ENCODE results near the gene SKAP1.
"Not testable (repeated sequence)": the region's sequence is repeated elsewhere in the genome, so short reads cannot be mapped to it uniquely, and the experiment has no call there.

SKAP1 gene

DNA sequence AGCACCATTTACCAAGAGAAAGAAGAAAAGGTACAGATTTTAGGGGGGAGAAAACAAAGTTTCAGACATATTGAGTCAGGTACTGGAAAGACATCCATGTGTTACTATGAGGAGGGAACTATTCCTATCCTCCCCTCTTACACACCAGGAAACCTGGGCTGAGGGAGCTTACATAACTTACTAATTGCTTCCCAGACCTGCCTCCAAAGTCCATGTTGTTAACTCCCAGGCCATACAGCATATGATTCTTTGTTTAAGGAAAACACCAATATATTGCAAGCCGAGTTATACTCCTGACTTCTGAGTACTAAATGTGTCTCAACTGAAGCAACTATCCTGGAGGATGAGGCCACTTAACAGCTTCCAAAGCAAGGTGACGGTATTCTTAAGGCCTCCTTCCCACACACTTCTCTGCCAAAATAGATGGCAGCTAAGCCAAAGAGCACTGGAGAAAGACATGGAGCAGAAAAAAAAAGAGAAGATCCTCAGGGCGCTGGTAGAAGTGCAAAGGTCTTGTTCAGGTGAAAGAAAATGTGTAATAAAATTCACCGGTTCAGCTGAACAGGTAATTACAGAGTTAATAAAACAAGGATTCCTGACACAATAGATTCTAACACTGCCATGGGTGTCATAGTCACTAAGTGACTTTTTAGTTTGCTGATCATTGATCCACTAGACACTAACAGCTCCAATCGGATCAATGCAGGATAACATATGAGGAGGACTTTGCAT is 151.1 kb downstream of the SKAP1 start:
- DNase-seq = no peak

- DNase-seq = no peak
These were observed 153.2 kb downstream of the SKAP1 start for GRCh38 chr17:48276776-48277175.

- no peak for DNase-seq
These were observed 159.1 kb downstream of the SKAP1 start for GRCh38 chr17:48270899-48271298.

- DNase-seq = no peak
These were observed 160.8 kb downstream of the SKAP1 start for GRCh38 chr17:48269209-48269608.

DNA sequence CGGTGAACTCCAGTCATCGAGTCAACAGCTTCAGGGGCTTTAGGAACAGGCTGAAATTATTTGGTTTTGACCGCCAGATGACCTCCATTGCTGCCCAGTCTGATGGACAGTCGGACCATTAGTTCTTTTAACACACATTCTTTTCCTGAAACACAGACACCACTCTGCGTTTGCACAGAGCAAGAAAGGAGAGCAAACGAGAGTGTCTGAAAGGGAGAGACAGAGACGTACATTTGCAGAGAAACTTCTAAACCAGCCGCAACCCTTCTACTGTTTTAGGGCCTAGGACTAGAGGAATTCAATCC is 166.3 kb downstream of the SKAP1 start:
- no peak for DNase-seq

- no peak for DNase-seq
These were observed 166.9 kb downstream of the SKAP1 start for GRCh38 chr17:48262982-48263730.

- no peak for DNase-seq
These were observed 168.6 kb downstream of the SKAP1 start for GRCh38 chr17:48261297-48261880.

GRCh38 chr17:48259694-48260291 is 170.2 kb downstream of the SKAP1 start:
- no peak for DNase-seq

DNA sequence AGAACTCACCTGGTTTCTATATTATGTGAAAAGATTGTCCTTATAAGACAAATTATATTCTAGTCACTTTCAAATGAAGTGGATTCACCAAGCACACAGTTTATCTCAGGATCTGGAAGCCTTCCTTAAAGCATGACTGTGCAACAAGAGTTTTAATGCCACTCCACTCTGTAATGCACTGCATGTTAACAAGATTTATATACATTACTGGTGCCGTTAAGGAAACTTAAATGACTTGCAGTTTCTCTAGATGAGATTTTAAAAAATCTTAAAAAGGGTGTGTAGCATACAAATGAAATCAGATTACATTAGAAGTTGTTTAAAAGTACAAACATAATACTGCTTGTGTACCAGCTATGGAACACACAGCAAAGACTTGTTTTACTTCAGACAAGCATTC is 171.7 kb downstream of the SKAP1 start:
- no peak for DNase-seq

DNA sequence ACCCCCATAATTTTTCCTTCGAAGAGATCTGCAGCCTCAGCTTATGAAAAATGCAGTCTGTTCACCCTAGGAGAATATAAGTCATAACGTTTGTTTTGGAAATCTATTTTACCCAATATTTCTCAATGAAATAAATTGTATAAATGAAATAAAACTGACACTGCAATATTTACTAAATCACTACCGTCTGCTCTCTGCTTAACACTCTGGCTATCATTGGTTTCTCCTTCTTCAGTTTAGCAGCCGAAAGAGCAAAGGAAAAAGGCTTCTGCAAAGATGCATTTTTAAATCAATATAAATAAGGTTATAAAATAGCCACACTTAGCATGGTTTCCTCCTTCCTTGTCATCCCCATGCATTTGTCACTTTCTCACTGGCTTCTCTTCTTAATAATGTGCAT is 174.3 kb downstream of the SKAP1 start:
- DNase-seq = no peak

- no peak for DNase-seq
These were observed 175.1 kb downstream of the SKAP1 start for GRCh38 chr17:48254896-48255295.

DNA sequence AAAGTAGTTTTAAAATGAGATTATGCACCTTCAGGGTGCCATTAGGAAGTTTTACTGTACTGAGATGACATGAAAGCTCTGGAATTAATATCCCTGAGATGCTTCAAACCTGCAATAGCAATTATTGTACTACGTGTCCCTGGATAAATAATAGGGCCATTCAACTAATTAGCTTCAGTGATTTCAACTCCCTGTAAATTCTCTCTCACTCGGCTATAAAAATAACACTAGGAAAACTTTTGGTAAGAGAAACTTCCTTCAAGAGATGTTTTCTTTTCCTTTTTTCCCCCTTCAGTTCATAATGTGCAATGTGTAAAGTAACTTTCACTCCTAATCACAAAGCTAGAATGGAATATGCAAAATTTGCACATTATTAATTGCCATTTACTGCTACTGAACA is 176.0 kb downstream of the SKAP1 start:
- no peak for DNase-seq

GRCh38 chr17:48251950-48252349 is 178.1 kb downstream of the SKAP1 start:
- DNase-seq = no peak

DNA sequence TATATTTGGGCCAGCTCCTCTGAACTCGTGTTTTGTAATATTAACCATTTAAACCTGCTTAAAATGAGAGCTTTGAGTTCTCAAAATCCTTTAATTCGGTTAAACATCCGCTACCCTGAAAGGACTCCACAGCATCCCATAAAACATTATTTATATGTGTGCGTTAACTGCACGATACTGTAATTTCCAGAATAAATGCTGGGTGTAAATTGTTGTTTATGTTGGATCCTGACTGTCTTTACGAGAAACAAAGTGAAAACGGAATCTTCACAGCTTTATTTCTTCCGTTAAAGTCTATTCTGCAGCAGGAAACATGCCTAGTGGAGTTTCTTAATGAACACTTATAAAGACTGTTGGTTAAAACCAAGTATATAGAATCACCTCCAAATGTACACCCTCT is 179.1 kb downstream of the SKAP1 start:
- DNase-seq = no peak

GRCh38 chr17:48250059-48250458 is 180.0 kb downstream of the SKAP1 start:
- not testable (repeated sequence) for DNase-seq

DNA sequence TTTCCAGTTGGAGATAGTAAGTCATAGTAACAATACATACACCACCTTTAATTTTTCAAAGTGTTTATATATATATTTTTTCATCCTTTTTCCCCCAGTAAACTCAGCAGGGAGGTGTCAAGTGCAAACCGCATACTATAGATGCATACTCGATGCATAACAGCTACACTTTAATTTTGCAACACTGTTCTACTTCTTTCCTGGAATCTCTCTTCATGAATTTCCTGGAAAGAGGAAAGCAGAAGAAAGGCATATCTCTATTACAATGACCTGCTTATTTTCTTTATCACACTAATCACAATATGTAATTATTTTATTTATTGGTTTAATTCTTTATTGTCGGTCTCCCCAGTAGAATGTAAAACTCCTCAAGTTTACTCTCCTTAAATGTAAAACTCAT is 182.4 kb downstream of the SKAP1 start:
- no peak for DNase-seq

- DNase-seq = no peak
These were observed 183.0 kb downstream of the SKAP1 start for GRCh38 chr17:48247038-48247437.

DNA sequence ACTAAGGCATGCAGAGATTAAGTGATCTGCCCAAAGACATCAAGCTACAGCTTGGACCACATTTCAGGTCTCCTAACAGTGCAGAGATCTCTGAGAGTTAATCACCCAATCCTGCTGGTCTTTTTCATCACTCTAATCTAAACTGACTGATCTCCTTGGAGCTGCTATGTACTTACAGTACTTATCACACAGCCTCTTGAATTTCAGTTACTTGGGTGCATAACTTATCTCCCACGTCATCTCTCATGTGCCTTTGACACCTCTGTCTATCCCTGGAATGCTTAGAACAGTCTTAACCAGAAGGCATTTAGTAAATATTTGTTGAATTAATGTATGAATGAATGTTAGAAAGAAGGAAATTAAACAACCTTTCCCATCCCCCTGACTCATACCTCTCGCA is 183.4 kb downstream of the SKAP1 start:
- DNase-seq = no peak

- DNase-seq = not testable (repeated sequence)
These were observed 184.5 kb downstream of the SKAP1 start for GRCh38 chr17:48245465-48246033.

- DNase-seq = no peak
These were observed 185.2 kb downstream of the SKAP1 start for GRCh38 chr17:48244814-48245213.

DNA sequence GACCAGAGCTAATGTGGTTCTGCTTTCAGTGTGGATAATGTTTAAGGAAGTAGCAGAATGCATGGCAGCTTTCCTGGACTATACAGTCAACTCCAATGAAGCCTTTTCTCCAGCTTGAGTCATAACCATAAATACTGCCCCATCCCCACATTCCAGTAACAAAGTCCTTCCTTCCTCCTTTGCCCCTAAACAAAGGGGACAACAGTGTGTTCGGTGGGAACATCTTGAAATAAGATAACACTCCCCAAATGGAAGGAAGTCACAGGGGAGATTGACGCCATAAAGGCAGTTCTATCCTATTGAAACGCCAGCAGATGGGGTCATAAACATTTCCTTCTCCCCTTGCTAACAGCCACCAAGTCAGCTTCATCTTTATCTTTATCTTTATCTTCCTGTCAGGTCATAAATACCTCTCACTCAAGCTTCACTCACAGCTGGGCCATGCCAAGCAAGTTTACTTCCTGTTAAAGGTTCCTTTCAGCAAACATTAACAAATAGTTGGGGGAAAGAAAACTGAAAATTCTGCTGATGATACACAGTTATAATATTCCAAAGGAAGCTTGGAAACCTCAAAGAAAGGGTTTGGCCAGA is 185.8 kb downstream of the SKAP1 start:
- no peak for DNase-seq

DNA sequence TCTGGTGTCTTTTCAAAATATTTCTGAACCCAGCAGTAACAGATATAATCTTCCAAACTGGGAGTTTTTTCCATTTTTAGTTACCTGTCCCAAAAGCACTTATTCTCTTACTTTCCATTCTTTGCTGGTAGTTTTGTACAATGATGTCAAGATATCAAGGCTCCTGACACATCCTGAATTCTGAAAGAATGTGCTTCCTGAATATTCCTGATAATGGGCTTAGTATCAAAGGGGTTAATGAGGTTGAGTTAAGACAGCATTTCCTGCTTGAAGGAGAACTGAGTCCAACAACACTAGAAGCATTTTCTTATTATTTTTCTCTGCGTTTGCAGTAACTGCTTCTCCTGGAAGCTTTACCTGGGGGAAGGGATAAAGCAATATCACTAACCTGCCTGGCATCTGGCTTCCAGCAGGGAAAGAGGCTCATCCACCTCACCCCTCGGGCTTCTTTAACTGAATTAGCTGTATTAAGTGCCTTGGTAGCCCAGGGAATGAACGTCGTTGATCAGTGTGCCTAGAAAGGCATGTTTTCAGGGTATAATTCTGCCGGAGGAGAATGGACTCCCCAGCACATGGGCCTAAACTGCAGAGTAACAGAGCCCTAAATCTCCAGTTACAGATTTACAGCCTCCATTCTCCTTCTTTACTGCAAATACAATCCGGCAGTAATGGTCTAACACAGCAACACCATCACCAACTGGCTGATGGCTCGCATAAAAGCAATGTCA is 188.1 kb downstream of the SKAP1 start:
- no peak for DNase-seq
